LoVo (cell line): ENCODE results near the gene TFPI.
A peak's percentile ranks its signal among the peaks of the same experiment; 100 is the strongest.

ENCODE experiments used
- DNase-seq: peaks from one replicate; pipeline ENCODE4 v3.0.0-alpha.2; 2016; ENCODE audit warnings: low spot score

TFPI gene

GRCh38 chr2:187466129-187466792, 88.0 kb downstream of the TFPI start:
- no peak for DNase-seq

GRCh38 chr2:187462839-187463238, 91.4 kb downstream of the TFPI start:
- DNase-seq: no peak

GRCh38 chr2:187461294-187462261, 92.7 kb downstream of the TFPI start:
- DNase-seq: no peak

GRCh38 chr2:187459256-187459655, 95.0 kb downstream of the TFPI start:
- DNase-seq: no peak

GRCh38 chr2:187453078-187453641, 101.1 kb downstream of the TFPI start:
- peak; percentile 18 for DNase-seq

GRCh38 chr2:187451510-187451909, 102.7 kb downstream of the TFPI start:
- no peak for DNase-seq

GRCh38 chr2:187447336-187447735, 106.9 kb downstream of the TFPI start:
- no peak for DNase-seq

- DNase-seq: no peak
These were observed 107.5 kb downstream of the TFPI start for GRCh38 chr2:187446711-187447110.

- no peak for DNase-seq
These were observed 109.2 kb downstream of the TFPI start for GRCh38 chr2:187445051-187445450.

- no peak for DNase-seq
These were observed 111.5 kb downstream of the TFPI start for GRCh38 chr2:187442778-187443177.

- DNase-seq: no peak
These were observed 111.9 kb downstream of the TFPI start for GRCh38 chr2:187442378-187442777.

GRCh38 chr2:187440101-187440675, 114.0 kb downstream of the TFPI start:
- DNase-seq: no peak

GRCh38 chr2:187438455-187438854, 115.8 kb downstream of the TFPI start:
- DNase-seq: no peak

- DNase-seq: no peak
These were observed 118.5 kb downstream of the TFPI start for GRCh38 chr2:187435756-187436155.

GRCh38 chr2:187435078-187435477, 119.2 kb downstream of the TFPI start:
- no peak for DNase-seq

- no peak for DNase-seq
These were observed 119.9 kb downstream of the TFPI start for GRCh38 chr2:187434342-187434785.

GRCh38 chr2:187431911-187432310, 122.3 kb downstream of the TFPI start:
- DNase-seq: no peak

- no peak for DNase-seq
These were observed 124.2 kb downstream of the TFPI start for GRCh38 chr2:187429989-187430388.

GRCh38 chr2:187424146-187424545, 130.1 kb downstream of the TFPI start:
- DNase-seq: no peak

GRCh38 chr2:187422282-187422681, 132.0 kb downstream of the TFPI start:
- no peak for DNase-seq

- DNase-seq: no peak
These were observed 132.7 kb downstream of the TFPI start for GRCh38 chr2:187421519-187421918.

GRCh38 chr2:187419808-187420207, 134.4 kb downstream of the TFPI start:
- DNase-seq: no peak
